Fibroblast of lung (primary cell): ENCODE measurements around the gene MAP2K5.

Experiments used
- CTCF ChIP-seq, 2 donors: IDR thresholded peaks in 1 of 2; conservative IDR thresholded peaks in 1 of 2; 1 replicate in 1 of 2; 2 replicates in 1 of 2; pipeline ENCODE4 v1.5.1; 2011 to 2012; ENCODE audit warnings: low read length in 2 of 2, control low read depth in 1 of 2, inconsistent platforms in 1 of 2, low read depth in 1 of 2, mild to moderate bottlenecking in 1 of 2
- EZH2 ChIP-seq: IDR thresholded peaks from 2 replicates; pipeline ENCODE4 v1.5.1; 2012; ENCODE audit warnings: low read length, control low read depth, mild to moderate bottlenecking; ENCODE audit errors: missing control alignments

DNA sequence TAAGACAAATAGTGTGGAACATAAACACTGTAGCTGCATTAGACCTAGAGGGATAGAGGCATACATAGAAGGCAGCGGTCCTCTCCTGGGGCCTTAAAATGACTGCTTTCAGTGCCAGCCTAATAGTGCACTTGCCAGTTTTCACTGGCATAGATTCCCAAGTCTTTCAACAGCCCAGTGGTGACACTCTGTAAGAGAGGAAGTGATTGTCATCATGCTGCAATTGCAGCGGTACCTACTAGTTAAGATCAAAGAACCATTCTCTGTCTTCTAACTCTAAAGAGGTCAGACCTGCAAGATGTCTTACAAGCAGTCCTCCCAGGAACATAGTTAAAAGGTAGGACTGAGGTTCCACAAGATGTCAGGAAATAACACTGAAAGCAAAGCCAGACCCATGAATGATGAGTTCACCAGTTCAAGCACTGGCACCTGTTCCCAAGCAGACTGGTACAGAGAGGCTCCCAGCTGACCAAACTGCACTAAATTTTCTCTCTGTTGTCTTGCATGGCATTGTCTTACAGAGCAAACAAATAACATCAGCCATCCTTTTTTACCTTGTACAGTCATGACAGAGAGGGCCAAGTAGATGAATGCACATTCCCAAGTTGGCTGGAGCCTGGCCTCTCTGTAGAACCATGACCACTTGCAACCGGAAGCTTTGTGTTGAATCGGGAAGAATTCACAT lies 182.3 kb downstream of the MAP2K5 start:
- TF ChIP-seq CTCF (conservative IDR thresholded peaks at IDR 0.05 in 1 of 2, IDR thresholded peaks at IDR 0.05 in 1 of 2; ENCODE audit: low read depth in 1 of 2, low read length in 2 of 2) (no peak), EZH2 (no peak)
